Ascending aorta (tissue), 2 donors: ENCODE data around the gene FAM131A. TPM values are rescaled to one million over a fixed set of nuclear protein-coding genes. Genes with fewer than 3 reads are reported as not detected.

Experiments used
- DNase-seq, 2 donors: peaks; one replicate each; pipeline ENCODE4 v3.0.0-alpha.2; 2019; ENCODE audit warnings: low spot score in 2 of 2
- H3K27ac ChIP-seq, 2 donors: fragments of 200-600 bp; sonication (generic); one replicate each; pipeline ENCODE4 v1.5.1; 2016 to 2017; ENCODE audit warnings: mild to moderate bottlenecking in 1 of 2
- H3K27me3 ChIP-seq: fragments of 200-600 bp; sonication (generic); one replicate; pipeline ENCODE4 v1.5.1; 2017
- H3K36me3 ChIP-seq, 2 donors: fragments of 200-600 bp; sonication (generic); one replicate each; pipeline ENCODE4 v1.5.1; 2016
- H3K4me1 ChIP-seq, 2 donors: fragments of 200-600 bp; sonication (generic); one replicate each; pipeline ENCODE4 v1.5.1; 2016 to 2017; ENCODE audit warnings: mild to moderate bottlenecking in 1 of 2
- H3K4me3 ChIP-seq, 2 donors: fragments of 200-600 bp; sonication (generic); one replicate each; pipeline ENCODE4 v1.5.1; 2016 to 2017; ENCODE audit warnings: mild to moderate bottlenecking in 1 of 2
- H3K9me3 ChIP-seq, 2 donors: fragments of 200-600 bp; sonication (generic); one replicate each; pipeline ENCODE4 v1.5.1; 2016
- CTCF ChIP-seq, 3 experiments: fragments of 200-600 bp in 2 of 3; fragments of 450-650 bp in 1 of 3; sonication (generic) in 2 of 3; IDR thresholded peaks; one replicate each; pipeline ENCODE4 v1.5.1; 2016 to 2019; ENCODE audit warnings: antibody characterized with exemption in 3 of 3, mild to moderate bottlenecking in 1 of 3, moderate library complexity in 1 of 3
- intact Hi-C: fragments of 100-400 bp; cut with DNase I; formaldehyde crosslinking; loops from one replicate; pipeline ENCODE4 v1.15.1; 2023
- total RNA-seq: library from RNA; depleted of rRNA; stranded (reverse); fragments of >200 nt; gene quantifications from one replicate; pipeline ENCODE4 v1.1.0, GENCODE V29; 2016

Gene FAM131A
- total RNA-seq, 1 donor from 2014 or later = 47.7 TPM

GRCh38 chr3:184389935-184390528, 52.6 kb downstream of the FAM131A start:
- TF ChIP-seq CTCF (IDR thresholded peaks at IDR 0.05) = no peak
- Histone ChIP-seq H3K27me3 (no peaks in the 10 kb centered on the region), H3K4me3 (no peak overlapping the region), H3K4me1 (no peaks in the 10 kb centered on the region), H3K9me3 (no peaks in the 10 kb centered on the region), H3K36me3 (no peaks in the 10 kb centered on the region), H3K27ac (no peak overlapping the region)
- no peak for DNase-seq
- intact Hi-C loops = no loop called here

GRCh38 chr3:184391266-184391665, 53.9 kb downstream of the FAM131A start:
- H3K27me3 ChIP-seq = no peaks in the 10 kb centered on the region
- intact Hi-C loops = no loop called here
- no peak for DNase-seq
- no peak overlapping the region for H3K27ac ChIP-seq
- H3K4me3 ChIP-seq = no peak overlapping the region
- no peaks in the 10 kb centered on the region for H3K4me1 ChIP-seq
- H3K9me3 ChIP-seq = no peaks in the 10 kb centered on the region
- no peak for TF ChIP-seq CTCF (IDR thresholded peaks at IDR 0.05)
- no peaks in the 10 kb centered on the region for H3K36me3 ChIP-seq

- DNase-seq = no peak
- H3K36me3 ChIP-seq = no peaks in the 10 kb centered on the region
- no peak overlapping the region for H3K4me3 ChIP-seq
- H3K27me3 ChIP-seq = no peaks in the 10 kb centered on the region
- no peaks in the 10 kb centered on the region for H3K4me1 ChIP-seq
- intact Hi-C loops = no loop called here
- no peak for TF ChIP-seq CTCF (IDR thresholded peaks at IDR 0.05)
- no peak overlapping the region for H3K27ac ChIP-seq
- no peaks in the 10 kb centered on the region for H3K9me3 ChIP-seq
Measured at GRCh38 chr3:184395320-184395660, 57.9 kb downstream of the FAM131A start.

Other genes starting within 250 kb of the FAM131A start
- gene HTR3E, start 240.5 kb upstream of the FAM131A start, total RNA-seq = not detected
- 24.7 TPM for gene EIF2B5, start 202.2 kb upstream of the FAM131A start, total RNA-seq
- 36.6 TPM for gene DVL3, start 182.2 kb upstream of the FAM131A start, total RNA-seq
- gene AP2M1, start 162.7 kb upstream of the FAM131A start, total RNA-seq = 101 TPM
- 93.3 TPM for gene ABCF3, start 151.4 kb upstream of the FAM131A start, total RNA-seq
- 0.32 TPM for gene VWA5B2, start 108.0 kb upstream of the FAM131A start, total RNA-seq
- gene ALG3, start 88.6 kb upstream of the FAM131A start, total RNA-seq = 167 TPM
- gene EEF1AKMT4, start 87.9 kb upstream of the FAM131A start, total RNA-seq = 4.8 TPM
- not detected for gene CAMK2N2, start 76.0 kb upstream of the FAM131A start, total RNA-seq
- not detected for gene ECE2, start 61.6 kb upstream of the FAM131A start, total RNA-seq
- gene PSMD2, start 38.4 kb upstream of the FAM131A start, total RNA-seq = 151 TPM
- gene EIF4G1, start 23.0 kb upstream of the FAM131A start, total RNA-seq = 192 TPM
- gene CLCN2, start 24.0 kb downstream of the FAM131A start, total RNA-seq = 31.2 TPM
- gene POLR2H, start 24.1 kb downstream of the FAM131A start, total RNA-seq = 26.0 TPM
- not detected for gene THPO, start 40.6 kb downstream of the FAM131A start, total RNA-seq
- 172 TPM for gene CHRD, start 42.5 kb downstream of the FAM131A start, total RNA-seq
- gene EPHB3, start 224.2 kb downstream of the FAM131A start, total RNA-seq = 1.2 TPM